WTC11 (cell line): Measurements from ENCODE around the gene FALEC. TPM values are rescaled to one million over a fixed set of nuclear protein-coding genes. Genes with fewer than 3 reads are reported as not detected.

ENCODE experiments used
- NR2C2 ChIP-seq: sonication (generic); formaldehyde crosslinking; IDR thresholded peaks from 2 replicates; pipeline ENCODE4 v1.8.0; 2022; ENCODE audit warnings: mild to moderate bottlenecking, missing genetic modification reagents
- ZNF219 ChIP-seq: sonication (generic); formaldehyde crosslinking; IDR thresholded peaks from 2 replicates; pipeline ENCODE4 v1.8.0; 2023; ENCODE audit warnings: missing genetic modification reagents, mild to moderate bottlenecking, borderline replicate concordance
- ZNF232 ChIP-seq: sonication (generic); formaldehyde crosslinking; IDR thresholded peaks from 2 replicates; pipeline ENCODE4 v1.8.0; 2022; ENCODE audit warnings: mild to moderate bottlenecking, missing genetic modification reagents
- ZNF263 ChIP-seq: sonication (generic); formaldehyde crosslinking; IDR thresholded peaks from 2 replicates; pipeline ENCODE4 v1.8.1; 2022; ENCODE audit warnings: low read depth, mild to moderate bottlenecking, moderate library complexity, missing genetic modification reagents
- total RNA-seq: library from RNA; stranded (reverse); gene quantifications from 3 replicates; pipeline ENCODE4 v1.2.3, GENCODE V29; 2021
- TF ChIP-seq, protein P1 (sequence below): sonication (generic); formaldehyde crosslinking; IDR thresholded peaks from 2 replicates; pipeline ENCODE4 v1.8.0; 2022; ENCODE audit warnings: mild to moderate bottlenecking, missing genetic modification reagents
- TF ChIP-seq, protein P2 (sequence below): fragments of 250-450 bp; sonication (Bioruptor Pico); conservative IDR thresholded peaks from 2 replicates; pipeline ENCODE4 v1.9.0; 2021; ENCODE audit warnings: mild to moderate bottlenecking
- TF ChIP-seq, protein P3 (sequence below): sonication (generic); formaldehyde crosslinking; IDR thresholded peaks from 2 replicates; pipeline ENCODE4 v1.8.1; 2022; ENCODE audit warnings: missing genetic modification reagents, borderline replicate concordance
- TF ChIP-seq, protein P4 (sequence below): fragments of 250-450 bp; sonication (Bioruptor Pico); IDR thresholded peaks from 2 replicates; pipeline ENCODE4 v2.1.2; 2022; ENCODE audit warnings: mild to moderate bottlenecking, moderate library complexity
- TF ChIP-seq, protein P5 (sequence below): sonication (generic); formaldehyde crosslinking; IDR thresholded peaks from 2 replicates; pipeline ENCODE4 v1.8.1; 2023; ENCODE audit warnings: mild to moderate bottlenecking, missing genetic modification reagents
- TF ChIP-seq, protein P6 (sequence below): sonication (generic); formaldehyde crosslinking; IDR thresholded peaks from 2 replicates; pipeline ENCODE4 v1.8.1; 2023; ENCODE audit warnings: mild to moderate bottlenecking, missing genetic modification reagents, borderline replicate concordance
- TF ChIP-seq, protein P7 (sequence below): sonication (generic); formaldehyde crosslinking; IDR thresholded peaks from 2 replicates; pipeline ENCODE4 v1.8.0; 2023; ENCODE audit warnings: missing genetic modification reagents
- TF ChIP-seq, protein P8 (sequence below): fragments of 250-450 bp; sonication (Bioruptor Pico); IDR thresholded peaks from 2 replicates; pipeline ENCODE4 v1.9.0; 2021; ENCODE audit warnings: mild to moderate bottlenecking

Gene FALEC
- total RNA-seq, 1 experiment from 2014 or later = 1.2 TPM

DNA sequence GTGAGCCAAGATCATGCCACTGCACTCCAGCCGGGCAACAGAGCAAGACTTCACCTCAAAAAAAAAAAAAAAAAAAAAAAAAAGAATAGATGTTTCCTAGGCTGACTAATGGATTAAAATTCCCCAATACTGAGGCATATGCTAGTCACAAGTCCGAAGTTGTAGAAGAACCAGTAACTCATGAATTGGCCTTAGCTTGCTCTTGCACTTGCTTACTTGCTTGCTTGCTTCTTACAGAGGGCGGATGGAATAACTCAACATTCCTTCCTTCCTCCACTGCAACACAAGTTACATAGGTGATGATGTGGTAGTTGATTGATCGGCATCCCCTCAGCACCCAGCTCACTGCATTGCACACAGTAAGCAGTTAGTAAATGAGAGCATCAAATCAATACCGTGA, 31.1 kb upstream of the FALEC start (continued):
- TF ChIP-seq, protein P1, sequence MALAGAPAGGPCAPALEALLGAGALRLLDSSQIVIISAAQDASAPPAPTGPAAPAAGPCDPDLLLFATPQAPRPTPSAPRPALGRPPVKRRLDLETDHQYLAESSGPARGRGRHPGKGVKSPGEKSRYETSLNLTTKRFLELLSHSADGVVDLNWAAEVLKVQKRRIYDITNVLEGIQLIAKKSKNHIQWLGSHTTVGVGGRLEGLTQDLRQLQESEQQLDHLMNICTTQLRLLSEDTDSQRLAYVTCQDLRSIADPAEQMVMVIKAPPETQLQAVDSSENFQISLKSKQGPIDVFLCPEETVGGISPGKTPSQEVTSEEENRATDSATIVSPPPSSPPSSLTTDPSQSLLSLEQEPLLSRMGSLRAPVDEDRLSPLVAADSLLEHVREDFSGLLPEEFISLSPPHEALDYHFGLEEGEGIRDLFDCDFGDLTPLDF (CRISPR knock-in tag) = no peak
- TF ChIP-seq, protein P2, sequence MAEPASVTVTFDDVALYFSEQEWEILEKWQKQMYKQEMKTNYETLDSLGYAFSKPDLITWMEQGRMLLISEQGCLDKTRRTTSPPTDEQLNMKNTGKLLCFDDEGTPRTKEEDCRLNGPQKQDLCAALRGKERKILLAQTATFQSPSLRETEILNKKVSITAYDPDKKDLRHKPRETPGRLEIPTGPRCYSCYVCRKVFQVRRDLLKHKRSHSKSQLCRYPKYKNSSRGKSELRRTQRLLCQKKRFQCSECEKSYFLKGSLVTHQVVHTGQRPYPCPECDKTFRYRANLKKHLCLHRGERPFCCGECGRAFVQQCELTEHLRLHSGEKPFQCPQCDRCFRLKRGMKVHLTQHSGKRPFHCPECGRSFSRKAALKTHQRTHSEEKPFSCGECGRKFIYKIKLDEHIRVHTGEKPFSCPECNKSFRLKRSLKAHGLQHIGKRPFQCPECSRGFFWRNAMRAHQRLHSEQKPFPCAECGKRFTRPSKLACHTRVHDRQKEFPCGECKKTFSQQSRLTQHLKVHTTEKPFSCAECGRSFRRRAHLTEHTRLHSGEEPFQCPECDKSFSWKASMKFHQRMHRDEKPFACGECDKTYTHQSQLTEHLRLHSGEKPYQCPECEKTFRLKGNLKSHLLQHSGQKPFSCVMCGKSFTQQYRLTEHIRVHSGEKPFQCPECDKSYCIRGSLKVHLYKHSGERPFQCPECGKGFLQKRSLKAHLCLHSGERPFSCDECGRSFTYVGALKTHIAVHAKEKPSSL (CRISPR knock-in tag) = no peak
- TF ChIP-seq ZNF232 (CRISPR knock-in tag) (no peak), ZNF263 (CRISPR knock-in tag) (no peak), NR2C2 (CRISPR knock-in tag) (no peak), ZNF219 (CRISPR knock-in tag) (no peak)
- TF ChIP-seq, protein P3, sequence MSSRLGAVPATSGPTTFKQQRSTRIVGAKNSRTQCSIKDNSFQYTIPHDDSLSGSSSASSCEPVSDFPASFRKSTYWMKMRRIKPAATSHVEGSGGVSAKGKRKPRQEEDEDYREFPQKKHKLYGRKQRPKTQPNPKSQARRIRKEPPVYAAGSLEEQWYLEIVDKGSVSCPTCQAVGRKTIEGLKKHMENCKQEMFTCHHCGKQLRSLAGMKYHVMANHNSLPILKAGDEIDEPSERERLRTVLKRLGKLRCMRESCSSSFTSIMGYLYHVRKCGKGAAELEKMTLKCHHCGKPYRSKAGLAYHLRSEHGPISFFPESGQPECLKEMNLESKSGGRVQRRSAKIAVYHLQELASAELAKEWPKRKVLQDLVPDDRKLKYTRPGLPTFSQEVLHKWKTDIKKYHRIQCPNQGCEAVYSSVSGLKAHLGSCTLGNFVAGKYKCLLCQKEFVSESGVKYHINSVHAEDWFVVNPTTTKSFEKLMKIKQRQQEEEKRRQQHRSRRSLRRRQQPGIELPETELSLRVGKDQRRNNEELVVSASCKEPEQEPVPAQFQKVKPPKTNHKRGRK (CRISPR knock-in tag) = no peak
- TF ChIP-seq, protein P4, sequence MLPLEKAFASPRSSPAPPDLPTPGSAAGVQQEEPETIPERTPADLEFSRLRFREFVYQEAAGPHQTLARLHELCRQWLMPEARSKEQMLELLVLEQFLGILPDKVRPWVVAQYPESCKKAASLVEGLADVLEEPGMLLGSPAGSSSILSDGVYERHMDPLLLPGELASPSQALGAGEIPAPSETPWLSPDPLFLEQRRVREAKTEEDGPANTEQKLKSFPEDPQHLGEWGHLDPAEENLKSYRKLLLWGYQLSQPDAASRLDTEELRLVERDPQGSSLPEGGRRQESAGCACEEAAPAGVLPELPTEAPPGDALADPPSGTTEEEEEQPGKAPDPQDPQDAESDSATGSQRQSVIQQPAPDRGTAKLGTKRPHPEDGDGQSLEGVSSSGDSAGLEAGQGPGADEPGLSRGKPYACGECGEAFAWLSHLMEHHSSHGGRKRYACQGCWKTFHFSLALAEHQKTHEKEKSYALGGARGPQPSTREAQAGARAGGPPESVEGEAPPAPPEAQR (CRISPR knock-in tag) = no peak
- TF ChIP-seq, protein P5, sequence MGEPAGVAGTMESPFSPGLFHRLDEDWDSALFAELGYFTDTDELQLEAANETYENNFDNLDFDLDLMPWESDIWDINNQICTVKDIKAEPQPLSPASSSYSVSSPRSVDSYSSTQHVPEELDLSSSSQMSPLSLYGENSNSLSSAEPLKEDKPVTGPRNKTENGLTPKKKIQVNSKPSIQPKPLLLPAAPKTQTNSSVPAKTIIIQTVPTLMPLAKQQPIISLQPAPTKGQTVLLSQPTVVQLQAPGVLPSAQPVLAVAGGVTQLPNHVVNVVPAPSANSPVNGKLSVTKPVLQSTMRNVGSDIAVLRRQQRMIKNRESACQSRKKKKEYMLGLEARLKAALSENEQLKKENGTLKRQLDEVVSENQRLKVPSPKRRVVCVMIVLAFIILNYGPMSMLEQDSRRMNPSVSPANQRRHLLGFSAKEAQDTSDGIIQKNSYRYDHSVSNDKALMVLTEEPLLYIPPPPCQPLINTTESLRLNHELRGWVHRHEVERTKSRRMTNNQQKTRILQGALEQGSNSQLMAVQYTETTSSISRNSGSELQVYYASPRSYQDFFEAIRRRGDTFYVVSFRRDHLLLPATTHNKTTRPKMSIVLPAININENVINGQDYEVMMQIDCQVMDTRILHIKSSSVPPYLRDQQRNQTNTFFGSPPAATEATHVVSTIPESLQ (CRISPR knock-in tag) = no peak
- TF ChIP-seq, protein P6, sequence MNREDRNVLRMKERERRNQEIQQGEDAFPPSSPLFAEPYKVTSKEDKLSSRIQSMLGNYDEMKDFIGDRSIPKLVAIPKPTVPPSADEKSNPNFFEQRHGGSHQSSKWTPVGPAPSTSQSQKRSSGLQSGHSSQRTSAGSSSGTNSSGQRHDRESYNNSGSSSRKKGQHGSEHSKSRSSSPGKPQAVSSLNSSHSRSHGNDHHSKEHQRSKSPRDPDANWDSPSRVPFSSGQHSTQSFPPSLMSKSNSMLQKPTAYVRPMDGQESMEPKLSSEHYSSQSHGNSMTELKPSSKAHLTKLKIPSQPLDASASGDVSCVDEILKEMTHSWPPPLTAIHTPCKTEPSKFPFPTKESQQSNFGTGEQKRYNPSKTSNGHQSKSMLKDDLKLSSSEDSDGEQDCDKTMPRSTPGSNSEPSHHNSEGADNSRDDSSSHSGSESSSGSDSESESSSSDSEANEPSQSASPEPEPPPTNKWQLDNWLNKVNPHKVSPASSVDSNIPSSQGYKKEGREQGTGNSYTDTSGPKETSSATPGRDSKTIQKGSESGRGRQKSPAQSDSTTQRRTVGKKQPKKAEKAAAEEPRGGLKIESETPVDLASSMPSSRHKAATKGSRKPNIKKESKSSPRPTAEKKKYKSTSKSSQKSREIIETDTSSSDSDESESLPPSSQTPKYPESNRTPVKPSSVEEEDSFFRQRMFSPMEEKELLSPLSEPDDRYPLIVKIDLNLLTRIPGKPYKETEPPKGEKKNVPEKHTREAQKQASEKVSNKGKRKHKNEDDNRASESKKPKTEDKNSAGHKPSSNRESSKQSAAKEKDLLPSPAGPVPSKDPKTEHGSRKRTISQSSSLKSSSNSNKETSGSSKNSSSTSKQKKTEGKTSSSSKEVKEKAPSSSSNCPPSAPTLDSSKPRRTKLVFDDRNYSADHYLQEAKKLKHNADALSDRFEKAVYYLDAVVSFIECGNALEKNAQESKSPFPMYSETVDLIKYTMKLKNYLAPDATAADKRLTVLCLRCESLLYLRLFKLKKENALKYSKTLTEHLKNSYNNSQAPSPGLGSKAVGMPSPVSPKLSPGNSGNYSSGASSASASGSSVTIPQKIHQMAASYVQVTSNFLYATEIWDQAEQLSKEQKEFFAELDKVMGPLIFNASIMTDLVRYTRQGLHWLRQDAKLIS (CRISPR knock-in tag) = no peak
- TF ChIP-seq, protein P7, sequence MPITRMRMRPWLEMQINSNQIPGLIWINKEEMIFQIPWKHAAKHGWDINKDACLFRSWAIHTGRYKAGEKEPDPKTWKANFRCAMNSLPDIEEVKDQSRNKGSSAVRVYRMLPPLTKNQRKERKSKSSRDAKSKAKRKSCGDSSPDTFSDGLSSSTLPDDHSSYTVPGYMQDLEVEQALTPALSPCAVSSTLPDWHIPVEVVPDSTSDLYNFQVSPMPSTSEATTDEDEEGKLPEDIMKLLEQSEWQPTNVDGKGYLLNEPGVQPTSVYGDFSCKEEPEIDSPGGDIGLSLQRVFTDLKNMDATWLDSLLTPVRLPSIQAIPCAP (CRISPR knock-in tag) = no peak
- TF ChIP-seq, protein P8, sequence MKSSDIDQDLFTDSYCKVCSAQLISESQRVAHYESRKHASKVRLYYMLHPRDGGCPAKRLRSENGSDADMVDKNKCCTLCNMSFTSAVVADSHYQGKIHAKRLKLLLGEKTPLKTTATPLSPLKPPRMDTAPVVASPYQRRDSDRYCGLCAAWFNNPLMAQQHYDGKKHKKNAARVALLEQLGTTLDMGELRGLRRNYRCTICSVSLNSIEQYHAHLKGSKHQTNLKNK (CRISPR knock-in tag) = no peak
